Vagina (tissue), 2 donors: ENCODE measurements around the gene STOM. TPM values are rescaled to one million over a fixed set of nuclear protein-coding genes. Genes with fewer than 3 reads are reported as not detected.

Source experiments
- DNase-seq, 2 donors: peaks; one replicate each; pipeline ENCODE4 v3.0.0-alpha.2; 2017; ENCODE audit errors: extremely low spot score in 2 of 2
- H3K27ac ChIP-seq: fragments of 200-600 bp; sonication (generic); one replicate; pipeline ENCODE4 v1.5.1; 2019
- H3K27me3 ChIP-seq: fragments of 200-600 bp; sonication (generic); one replicate; pipeline ENCODE4 v1.5.1; 2019
- H3K36me3 ChIP-seq, 2 donors: fragments of 200-600 bp; sonication (generic); one replicate each; pipeline ENCODE4 v1.5.1; 2017 to 2019
- H3K4me1 ChIP-seq: fragments of 200-600 bp; sonication (generic); one replicate; pipeline ENCODE4 v1.5.1; 2019
- H3K4me3 ChIP-seq, 2 donors: fragments of 200-600 bp; sonication (generic); 1 replicate in 1 of 2; 2 replicates in 1 of 2; pipeline ENCODE4 v1.5.1; 2016 to 2019
- H3K9me3 ChIP-seq: fragments of 200-600 bp; sonication (generic); one replicate; pipeline ENCODE4 v1.5.1; 2019
- CTCF ChIP-seq, 3 experiments: fragments of 450-650 bp in 2 of 3; fragments of 200-600 bp in 1 of 3; sonication (generic) in 1 of 3; IDR thresholded peaks; one replicate each; pipeline ENCODE4 v1.5.1; 2017 to 2019; ENCODE audit warnings: antibody characterized with exemption in 3 of 3, mild to moderate bottlenecking in 2 of 3, moderate library complexity in 2 of 3
- POLR2A ChIP-seq, 2 donors: fragments of 450-650 bp; IDR thresholded peaks; one replicate each; pipeline ENCODE4 v1.6.1; 2017; ENCODE audit warnings: antibody characterized with exemption in 2 of 2, mild to moderate bottlenecking in 2 of 2, moderate library complexity in 2 of 2
- POLR2AphosphoS5 ChIP-seq, 2 donors: sonication (generic); formaldehyde crosslinking; IDR thresholded peaks; one replicate each; pipeline ENCODE4 v1.9.0; 2017; ENCODE audit warnings: antibody characterized with exemption in 2 of 2, mild to moderate bottlenecking in 2 of 2, low read depth in 1 of 2; ENCODE audit not compliant: insufficient read depth in 1 of 2
- intact Hi-C: fragments of 100-400 bp; cut with DNase I; formaldehyde crosslinking; loops from one replicate; pipeline ENCODE4 v1.15.1; 2023
- total RNA-seq: library from RNA; depleted of rRNA; stranded (reverse); fragments of >200 nt; gene quantifications from one replicate; pipeline ENCODE4 v1.2.3, GENCODE V29; 2016

STOM gene
- total RNA-seq, 1 donor from 2014 or later = 263 TPM

- no peaks in the 10 kb centered on the region for H3K9me3 ChIP-seq
- peaks cover 16% of the 10 kb centered on the region for H3K4me1 ChIP-seq
- peaks cover 0 to 72% of the 10 kb centered on the region in 2 donors for H3K36me3 ChIP-seq
- DNase-seq = no peak
- H3K4me3 ChIP-seq = no peak overlapping the region
- H3K27ac ChIP-seq = peak overlapping the region; percentile 32
- intact Hi-C loops = no loop called here
- no peaks in the 10 kb centered on the region for H3K27me3 ChIP-seq
- TF ChIP-seq POLR2AphosphoS5 (IDR thresholded peaks at IDR 0.05; ENCODE audit: insufficient read depth in 1 of 2, low read depth in 1 of 2) = no peak
- TF ChIP-seq CTCF (IDR thresholded peaks at IDR 0.05) = no peak
- no peak for TF ChIP-seq POLR2A (IDR thresholded peaks at IDR 0.05)
Observed at GRCh38 chr9:121345070-121345469, 25.0 kb downstream of the STOM start.

GRCh38 chr9:121344184-121344583, 25.9 kb downstream of the STOM start:
- TF ChIP-seq CTCF (IDR thresholded peaks at IDR 0.05) = no peak
- no peak for TF ChIP-seq POLR2AphosphoS5 (IDR thresholded peaks at IDR 0.05; ENCODE audit: insufficient read depth in 1 of 2, low read depth in 1 of 2)
- TF ChIP-seq POLR2A (IDR thresholded peaks at IDR 0.05) = no peak
- H3K27me3 ChIP-seq = no peaks in the 10 kb centered on the region
- peaks cover 12% of the 10 kb centered on the region for H3K4me1 ChIP-seq
- H3K27ac ChIP-seq = peak overlapping the region; percentile 53
- no peaks in the 10 kb centered on the region for H3K9me3 ChIP-seq
- no peak for DNase-seq
- H3K36me3 ChIP-seq = peaks cover 3 to 70% of the 10 kb centered on the region in 2 donors
- intact Hi-C loops = no loop called here
- H3K4me3 ChIP-seq = no peak overlapping the region

- intact Hi-C loops = no loop called here
- H3K4me1 ChIP-seq = peaks cover 12% of the 10 kb centered on the region
Observed at GRCh38 chr9:121340676-121341392, 29.2 kb downstream of the STOM start.

GRCh38 chr9:121339437-121339836, 30.6 kb downstream of the STOM start:
- Histone ChIP-seq H3K4me1 (peaks cover 14% of the 10 kb centered on the region), H3K27ac (no peak overlapping the region), H3K36me3 (peaks cover 3 to 46% of the 10 kb centered on the region in 2 donors), H3K9me3 (no peaks in the 10 kb centered on the region), H3K4me3 (no peak overlapping the region), H3K27me3 (no peaks in the 10 kb centered on the region)
- intact Hi-C loops = no loop called here
- DNase-seq = no peak
- TF ChIP-seq POLR2A (IDR thresholded peaks at IDR 0.05) (no peak), POLR2AphosphoS5 (IDR thresholded peaks at IDR 0.05; ENCODE audit: insufficient read depth in 1 of 2, low read depth in 1 of 2) (no peak), CTCF (IDR thresholded peaks at IDR 0.05) (no peak)

More at GRCh38 chr9:121340676-121341392, 29.2 kb downstream of the STOM start:
- Histone ChIP-seq H3K27me3 (no peaks in the 10 kb centered on the region), H3K9me3 (no peaks in the 10 kb centered on the region), H3K4me3 (no peak overlapping the region), H3K36me3 (peaks cover 3 to 54% of the 10 kb centered on the region in 2 donors), H3K27ac (no peak overlapping the region)
- TF ChIP-seq CTCF (IDR thresholded peaks at IDR 0.05) (no peak), POLR2AphosphoS5 (IDR thresholded peaks at IDR 0.05; ENCODE audit: insufficient read depth in 1 of 2, low read depth in 1 of 2) (no peak), POLR2A (IDR thresholded peaks at IDR 0.05) (no peak)
- DNase-seq = no peak

GRCh38 chr9:121336665-121337064, 33.4 kb downstream of the STOM start:
- no peak overlapping the region for H3K4me3 ChIP-seq
- H3K9me3 ChIP-seq = no peaks in the 10 kb centered on the region
- DNase-seq = no peak
- H3K4me1 ChIP-seq = peaks cover 23% of the 10 kb centered on the region
- TF ChIP-seq CTCF (IDR thresholded peaks at IDR 0.05) (no peak), POLR2A (IDR thresholded peaks at IDR 0.05) (no peak), POLR2AphosphoS5 (IDR thresholded peaks at IDR 0.05; ENCODE audit: insufficient read depth in 1 of 2, low read depth in 1 of 2) (no peak)
- H3K27ac ChIP-seq = no peak overlapping the region
- H3K36me3 ChIP-seq = peaks cover 3 to 63% of the 10 kb centered on the region in 2 donors
- no peaks in the 10 kb centered on the region for H3K27me3 ChIP-seq
- intact Hi-C loops = no loop called here
